Fibroblast of upper back skin (primary cell): ENCODE data around the gene PRICKLE2.
A peak's percentile ranks its signal among the peaks of the same experiment; 100 is the strongest.

Source experiments
- DNase-seq: peaks from one replicate; pipeline ENCODE4 v3.0.0-alpha.2; 2013

The PRICKLE2 gene

DNA sequence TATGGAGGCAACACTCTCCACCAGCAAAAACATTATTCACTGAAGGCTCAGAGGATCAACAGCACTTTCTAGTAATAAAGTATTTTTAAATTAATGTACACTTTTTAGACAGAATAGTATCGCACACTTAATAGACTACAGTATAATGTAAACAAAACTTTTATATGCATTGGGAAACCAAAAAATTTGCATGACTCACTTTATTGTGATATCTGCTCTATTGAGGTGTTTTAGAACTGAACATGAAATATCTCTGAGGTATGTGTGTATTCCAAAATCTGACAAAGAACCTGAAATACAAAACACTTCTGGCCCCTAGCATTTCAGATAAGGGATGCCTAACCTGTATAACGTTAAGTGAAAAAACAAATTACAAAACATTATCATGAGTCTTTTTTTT is 99.7 kb downstream of the PRICKLE2 start:
- no peak for DNase-seq

- DNase-seq: no peak
Observed at GRCh38 chr3:64123931-64124330, 101.3 kb downstream of the PRICKLE2 start.

GRCh38 chr3:64122476-64122875 is 102.8 kb downstream of the PRICKLE2 start:
- DNase-seq: no peak

DNA sequence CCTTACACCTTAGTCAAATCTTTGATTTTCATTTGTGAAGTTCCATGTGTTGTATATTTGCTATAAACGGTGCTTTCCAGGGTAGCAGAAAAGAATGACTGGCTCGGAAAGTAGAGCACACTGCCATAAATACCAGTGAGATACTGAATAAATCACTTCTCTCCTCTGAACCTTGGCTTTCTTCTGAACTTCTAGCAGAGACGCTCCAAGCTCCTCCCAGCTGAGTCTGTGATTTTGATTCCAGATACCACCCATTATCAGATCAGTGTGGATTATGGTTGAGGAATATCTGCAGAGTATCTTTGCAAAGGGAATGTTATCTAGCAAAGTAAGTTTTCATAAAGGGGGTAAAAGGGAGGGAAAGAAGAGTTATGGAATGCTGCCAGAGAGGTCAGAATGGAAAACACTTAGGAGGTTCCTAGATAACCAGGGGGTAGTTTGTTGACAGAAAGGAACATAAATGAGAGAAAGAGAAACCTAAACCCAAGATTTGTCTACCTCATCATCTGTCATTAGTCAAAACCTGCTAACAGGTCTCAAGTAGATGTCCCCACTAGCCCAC is 103.4 kb downstream of the PRICKLE2 start:
- DNase-seq: no peak

DNA sequence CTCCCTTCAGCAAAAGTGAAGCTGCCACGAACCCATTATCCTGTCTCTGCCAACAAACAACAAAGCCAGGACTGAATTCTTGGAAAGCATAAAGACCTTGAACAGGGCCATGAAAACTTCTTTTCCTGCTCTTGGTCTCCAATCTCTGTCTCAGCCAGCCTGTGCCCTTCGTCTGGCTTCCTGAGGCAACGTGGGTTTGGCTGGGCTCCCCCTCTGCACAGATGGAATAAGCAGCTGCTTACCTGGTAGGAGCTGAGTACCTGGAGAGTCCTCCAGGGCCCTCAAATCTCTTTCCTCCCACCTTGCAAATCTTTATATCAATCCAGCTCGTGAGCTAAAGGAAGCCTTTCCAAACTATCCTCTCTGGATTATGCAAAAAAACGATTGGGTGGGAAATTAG is 104.4 kb downstream of the PRICKLE2 start:
- DNase-seq: no peak

DNA sequence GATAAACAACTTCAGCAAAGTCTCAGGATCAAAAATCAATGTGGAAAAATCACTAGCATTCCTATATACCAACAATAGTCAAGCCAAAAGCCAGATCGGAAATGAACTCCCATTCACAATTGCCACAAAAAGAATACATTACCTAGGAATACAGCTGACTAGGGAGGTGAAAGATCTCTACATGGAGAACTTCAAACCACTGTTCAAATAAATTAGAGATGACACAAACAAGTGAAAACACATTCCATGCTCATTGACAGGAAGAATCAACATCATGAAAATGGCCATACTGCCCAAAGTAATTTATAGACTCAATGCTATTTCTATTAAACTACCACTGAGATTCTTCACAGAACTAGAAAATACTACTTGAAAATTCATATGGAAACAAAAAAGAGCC is 107.8 kb downstream of the PRICKLE2 start:
- no peak for DNase-seq

GRCh38 chr3:64114651-64115050 is 110.6 kb downstream of the PRICKLE2 start:
- no peak for DNase-seq

DNA sequence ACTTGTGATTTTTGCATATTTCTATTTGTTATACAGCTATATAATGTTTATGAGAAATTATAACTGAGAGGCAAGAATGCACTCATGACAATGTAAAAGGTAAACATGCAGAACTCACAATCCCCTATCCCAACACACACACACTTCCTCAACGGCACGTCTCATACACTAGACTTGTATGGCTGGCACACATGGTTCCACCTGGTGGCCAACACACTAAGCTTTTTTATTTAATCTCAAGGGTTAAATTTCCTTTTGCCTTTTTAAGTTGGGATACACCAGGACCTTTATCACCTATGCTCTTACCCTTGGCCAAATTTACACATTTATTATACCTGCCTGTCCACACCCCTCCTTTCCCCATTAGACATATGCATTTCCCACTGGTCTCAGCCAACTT is 113.4 kb downstream of the PRICKLE2 start:
- no peak for DNase-seq

DNA sequence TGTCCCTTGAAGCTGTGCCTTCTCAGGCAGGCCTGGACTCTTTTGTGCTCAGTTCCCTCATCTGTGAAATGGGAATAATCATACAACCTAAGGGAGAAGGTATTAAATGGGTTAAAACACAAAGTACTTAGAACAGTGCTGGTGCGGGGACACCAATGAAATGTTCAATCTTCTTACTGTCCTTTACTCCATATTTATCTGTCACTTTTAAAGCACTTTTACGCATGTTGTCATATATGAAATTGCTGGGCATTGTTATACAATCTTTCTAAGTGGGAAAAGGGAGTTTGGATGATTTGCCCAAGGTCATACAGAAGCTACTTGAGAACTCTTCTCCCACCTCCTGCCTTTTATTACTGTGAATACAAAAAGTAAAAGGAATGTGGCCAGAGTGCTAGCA is 114.2 kb downstream of the PRICKLE2 start:
- no peak for DNase-seq

DNA sequence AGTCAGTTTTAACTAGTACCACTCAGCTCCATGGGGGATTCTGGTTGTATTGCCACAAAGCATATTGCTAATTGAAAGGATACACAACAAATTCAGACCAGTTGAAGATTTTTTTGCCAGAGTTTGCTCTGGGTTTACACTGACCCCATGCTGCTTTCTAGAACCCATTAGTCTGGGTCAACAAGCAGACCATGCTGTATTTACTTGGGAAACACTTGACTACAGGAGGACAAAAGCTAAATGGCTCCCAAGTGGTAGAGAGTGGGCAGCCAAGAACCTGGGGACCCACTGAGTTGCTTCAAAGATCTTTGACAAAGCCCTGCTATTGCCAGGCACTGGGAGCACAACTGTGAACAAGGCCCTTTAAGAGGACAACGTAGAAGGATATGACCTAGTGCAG is 115.2 kb downstream of the PRICKLE2 start:
- no peak for DNase-seq

- DNase-seq: no peak
Observed at GRCh38 chr3:64109438-64109837, 115.8 kb downstream of the PRICKLE2 start.

GRCh38 chr3:64108784-64109317 is 116.4 kb downstream of the PRICKLE2 start:
- DNase-seq: no peak

- no peak for DNase-seq
Observed at GRCh38 chr3:64108231-64108630, 117.0 kb downstream of the PRICKLE2 start.

- no peak for DNase-seq
Observed at GRCh38 chr3:64107190-64107589, 118.1 kb downstream of the PRICKLE2 start.

DNA sequence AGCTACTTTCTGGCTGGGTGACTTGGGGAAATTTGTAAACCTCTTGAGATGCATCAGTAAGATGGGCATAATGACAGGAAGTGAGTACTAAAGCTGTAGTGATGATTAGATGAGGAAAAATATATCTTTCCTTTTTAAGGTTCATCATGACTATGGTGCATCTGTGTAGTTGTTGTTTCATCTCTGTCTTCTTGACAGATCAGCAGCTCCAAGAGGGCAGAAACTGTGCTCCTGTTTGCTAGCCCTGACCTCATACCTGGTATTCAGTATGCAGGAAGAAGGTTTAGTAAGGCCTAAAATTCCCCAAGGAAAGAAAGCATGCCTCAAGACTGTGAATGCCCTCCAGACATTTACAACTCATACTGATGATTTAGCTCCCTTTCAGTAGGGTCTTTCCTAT is 119.5 kb downstream of the PRICKLE2 start:
- DNase-seq: no peak

DNA sequence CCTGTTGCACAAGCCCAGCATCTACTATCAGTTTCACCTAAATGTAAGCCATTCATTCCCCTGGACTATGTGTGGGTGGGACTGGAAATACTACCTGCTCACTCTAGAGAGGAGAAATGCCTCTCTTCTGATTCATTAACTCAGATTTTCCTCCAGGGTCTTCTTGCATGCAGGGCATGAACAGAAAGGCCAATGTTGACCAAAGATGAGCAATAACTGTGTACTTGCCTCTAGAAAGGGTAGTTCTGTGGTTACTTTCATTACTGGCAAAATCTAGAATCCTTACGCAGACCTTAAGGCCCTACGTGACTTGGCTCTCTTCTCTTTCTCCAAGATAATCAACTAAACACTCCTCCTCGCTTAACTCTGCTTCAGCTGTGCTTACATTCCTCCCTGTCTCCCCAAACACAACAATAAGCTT is 120.6 kb downstream of the PRICKLE2 start:
- DNase-seq: peak; percentile 39

DNA sequence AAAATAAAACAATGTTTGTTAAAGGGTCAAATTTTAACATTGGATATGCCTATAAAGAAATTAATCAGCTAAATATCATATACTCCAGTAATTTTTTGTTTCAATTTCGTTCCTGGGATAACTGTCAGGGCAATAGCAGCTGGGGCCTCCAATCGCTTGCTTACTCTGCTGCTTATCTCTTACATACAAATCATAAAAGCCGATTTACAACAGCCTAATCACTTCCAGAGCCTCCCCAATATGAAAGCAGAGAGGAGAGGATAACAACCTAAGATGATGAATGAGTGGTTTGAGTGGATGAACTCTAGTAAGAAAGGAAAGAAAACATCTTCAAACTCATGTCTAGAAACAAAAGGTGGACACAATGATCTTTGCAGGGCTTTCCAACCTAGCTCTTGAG is 121.3 kb downstream of the PRICKLE2 start:
- DNase-seq: no peak

DNA sequence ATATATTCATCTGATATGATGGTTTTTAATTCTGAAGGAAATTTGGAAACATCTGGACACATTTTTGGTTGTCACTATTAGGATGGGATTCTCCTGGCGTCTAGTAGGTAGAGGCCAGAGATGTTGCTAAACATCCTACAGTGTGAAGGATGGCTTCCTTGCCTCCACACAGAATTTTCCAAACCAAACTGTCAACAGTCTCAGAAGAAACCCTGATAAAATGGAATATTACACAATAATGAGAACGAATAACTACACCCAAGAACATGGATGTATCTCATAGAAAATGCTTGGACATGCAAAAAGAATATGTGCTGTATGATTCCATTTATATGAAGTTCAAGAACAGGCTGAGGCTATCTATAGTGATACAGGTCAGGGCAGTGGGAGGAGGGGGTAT is 122.1 kb downstream of the PRICKLE2 start:
- DNase-seq: no peak

- DNase-seq: no peak
Observed at GRCh38 chr3:64102147-64102546, 123.1 kb downstream of the PRICKLE2 start.

DNA sequence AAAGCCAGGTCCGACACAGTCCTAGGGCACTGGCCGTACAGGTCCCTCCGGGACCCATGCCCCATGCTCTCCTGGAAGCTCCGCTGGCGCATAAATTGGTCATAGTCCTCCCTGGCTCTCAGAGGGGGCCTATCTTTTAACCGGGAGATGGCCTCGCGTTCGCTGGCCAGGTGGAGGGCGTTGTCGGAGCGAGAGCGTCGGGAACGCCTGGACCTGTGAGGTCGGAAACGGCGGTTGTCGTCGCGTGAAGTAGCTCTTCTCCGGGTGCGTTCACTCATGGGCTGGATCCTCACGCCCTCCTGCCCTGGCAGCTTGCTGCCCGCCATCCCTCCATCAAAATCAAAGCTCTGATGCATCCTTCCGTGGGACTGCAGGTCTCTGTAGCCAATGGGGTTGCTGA is 126.0 kb downstream of the PRICKLE2 start:
- no peak for DNase-seq

GRCh38 chr3:64098670-64099069 is 126.6 kb downstream of the PRICKLE2 start:
- DNase-seq: no peak

DNA sequence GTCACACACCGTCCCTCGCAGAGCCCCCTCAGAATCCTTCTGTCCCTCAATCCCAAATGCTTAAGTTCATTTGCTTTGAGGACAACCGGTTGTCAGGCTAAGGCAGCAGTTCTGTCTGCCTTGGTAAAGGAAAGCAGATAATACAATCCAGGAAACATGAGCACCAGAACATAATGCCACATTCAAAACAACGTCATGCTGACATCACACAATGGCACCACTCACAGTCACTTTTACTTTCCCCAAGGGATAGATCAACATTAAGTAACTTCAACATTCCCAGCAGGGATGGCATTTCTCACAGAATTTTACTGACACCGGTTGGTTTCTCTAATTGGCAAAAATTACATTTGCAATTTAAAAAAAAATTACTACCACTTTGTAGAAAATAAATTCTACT is 127.3 kb downstream of the PRICKLE2 start:
- no peak for DNase-seq

GRCh38 chr3:64095802-64096201 is 129.5 kb downstream of the PRICKLE2 start:
- DNase-seq: no peak

DNA sequence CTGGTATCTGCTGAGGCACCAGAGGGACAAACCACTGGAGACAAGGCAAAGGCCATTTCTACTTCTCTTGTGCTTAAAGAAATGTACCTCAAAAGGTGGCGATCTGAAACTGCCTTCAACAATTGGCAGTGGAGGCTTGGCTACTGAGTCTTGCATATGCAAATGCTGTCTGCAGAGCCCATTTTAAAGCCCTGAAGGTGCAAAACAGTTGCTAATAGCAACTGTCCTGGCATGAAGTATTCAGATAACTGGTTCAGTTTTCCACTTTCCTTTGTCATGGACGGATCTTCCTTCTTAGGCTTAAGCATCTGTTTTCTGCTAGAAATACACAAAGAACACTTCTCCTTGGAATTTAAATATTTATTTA is 130.6 kb downstream of the PRICKLE2 start:
- DNase-seq: no peak
